HG03045 (cell line): Measurements from ENCODE around the gene SPTLC2.
A peak's percentile ranks its signal among the peaks of the same experiment; 100 is the strongest.

Experiments used
- ATAC-seq: cut with Tn5 transposase; IDR thresholded peaks from one replicate; pipeline ENCODE4 v1.9.1; 2021; ENCODE audit warnings: mild to moderate bottlenecking, moderate library complexity; ENCODE audit not compliant: unreplicated experiment

The SPTLC2 gene

GRCh38 chr14:77473921-77474320, 142.5 kb downstream of the SPTLC2 start:
- no peak for ATAC-seq

GRCh38 chr14:77470224-77470870, 146.1 kb downstream of the SPTLC2 start:
- no peak for ATAC-seq

- no peak for ATAC-seq
Observed at GRCh38 chr14:77469539-77469938, 146.9 kb downstream of the SPTLC2 start.

GRCh38 chr14:77469067-77469505, 147.4 kb downstream of the SPTLC2 start:
- no peak for ATAC-seq

GRCh38 chr14:77467801-77468200, 148.6 kb downstream of the SPTLC2 start:
- no peak for ATAC-seq

- no peak for ATAC-seq
Observed at GRCh38 chr14:77459072-77459723, 157.2 kb downstream of the SPTLC2 start.

- peak; percentile 20 for ATAC-seq
Observed at GRCh38 chr14:77458249-77458950, 158.0 kb downstream of the SPTLC2 start.

GRCh38 chr14:77457522-77458248, 158.8 kb downstream of the SPTLC2 start, which contains the start of the genes AHSA1 and VIPAS39:
AHSA1 (plus strand) TSS chr14:77458093; CDS start chr14:77458190, 97 bp downstream.
VIPAS39 (minus strand) TSS chr14:77457601; CDS start chr14:77454102, 3,499 bp downstream.
- ATAC-seq: peak; percentile 90

GRCh38 chr14:77457115-77457521, 159.3 kb downstream of the SPTLC2 start:
- peak; percentile 20 for ATAC-seq
